Limb (tissue), 2 donors: ENCODE data around the gene SYT7.
"Not testable (repeated sequence)": the region's sequence is repeated elsewhere in the genome, so short reads cannot be mapped to it uniquely, and the experiment has no call there.

ENCODE experiments used
- DNase-seq, 2 donors: peaks; one replicate each; pipeline ENCODE4 v3.0.0-alpha.2; 2016; ENCODE audit errors: extremely low spot score in 2 of 2

Gene SYT7

DNA sequence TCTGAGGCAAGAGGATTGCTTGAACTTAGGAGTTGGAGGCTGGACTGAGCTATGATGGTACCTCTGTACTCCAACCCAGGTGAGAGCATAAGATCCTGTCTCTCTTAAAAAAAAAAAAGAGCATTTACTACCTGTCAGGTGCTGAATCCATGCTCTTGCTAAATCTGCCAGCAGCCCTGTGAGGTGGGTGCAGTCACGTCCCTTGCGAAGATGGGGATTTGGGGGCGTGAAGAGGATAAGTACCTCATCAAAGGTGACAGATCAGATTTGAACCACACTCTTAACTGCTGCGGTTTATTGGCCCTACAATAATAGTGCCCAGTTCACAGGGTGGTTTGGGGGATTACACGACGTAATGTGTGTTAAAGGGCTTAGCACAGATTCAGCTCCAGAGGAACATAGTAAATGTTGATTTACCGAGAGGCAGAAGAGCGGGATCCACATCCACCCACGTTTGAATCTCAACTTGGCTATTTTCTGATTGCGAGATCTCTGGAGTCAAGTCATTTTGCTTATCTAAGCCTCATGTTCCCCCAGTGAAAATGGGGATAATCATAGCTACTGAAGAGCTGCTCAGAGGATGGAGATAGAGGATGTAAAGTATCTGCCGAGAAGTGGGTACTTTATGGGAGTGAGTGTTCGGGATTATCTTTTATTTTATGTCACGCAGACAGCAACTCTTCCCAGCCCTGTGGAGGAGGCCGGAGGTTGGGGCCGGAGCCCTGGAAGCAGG, 100.4 kb downstream of the SYT7 start:
- DNase-seq = no peak

- not testable (repeated sequence) for DNase-seq
Observed at GRCh38 chr11:61479360-61480058, 101.4 kb downstream of the SYT7 start.

DNA sequence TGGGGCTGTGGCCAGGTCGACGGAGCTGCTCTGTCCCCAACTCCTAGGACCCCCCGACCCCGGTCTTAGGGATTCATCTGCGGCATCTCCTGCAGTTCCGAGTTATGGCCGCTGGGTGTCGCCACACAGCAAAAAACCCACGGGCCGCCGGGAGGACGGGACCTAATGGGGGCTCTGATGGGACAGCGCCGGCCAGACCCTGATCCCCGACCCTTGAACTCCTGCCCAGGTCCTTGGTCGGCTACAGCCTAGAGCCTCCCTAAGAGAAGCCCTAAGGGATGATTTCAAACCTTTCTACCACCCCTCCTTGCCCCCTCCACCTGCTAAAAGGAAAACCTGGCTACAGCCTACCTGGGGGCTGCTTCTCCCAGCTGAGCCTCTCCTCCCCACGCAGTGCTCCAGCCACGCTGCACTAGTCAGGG, 103.1 kb downstream of the SYT7 start:
- DNase-seq = peak; percentile 27 to 79

- no peak for DNase-seq
Observed at GRCh38 chr11:61477126-61477525, 103.8 kb downstream of the SYT7 start.

GRCh38 chr11:61476371-61476770, 104.5 kb downstream of the SYT7 start:
- no peak for DNase-seq

- DNase-seq = no peak
Observed at GRCh38 chr11:61475433-61475832, 105.4 kb downstream of the SYT7 start.

DNA sequence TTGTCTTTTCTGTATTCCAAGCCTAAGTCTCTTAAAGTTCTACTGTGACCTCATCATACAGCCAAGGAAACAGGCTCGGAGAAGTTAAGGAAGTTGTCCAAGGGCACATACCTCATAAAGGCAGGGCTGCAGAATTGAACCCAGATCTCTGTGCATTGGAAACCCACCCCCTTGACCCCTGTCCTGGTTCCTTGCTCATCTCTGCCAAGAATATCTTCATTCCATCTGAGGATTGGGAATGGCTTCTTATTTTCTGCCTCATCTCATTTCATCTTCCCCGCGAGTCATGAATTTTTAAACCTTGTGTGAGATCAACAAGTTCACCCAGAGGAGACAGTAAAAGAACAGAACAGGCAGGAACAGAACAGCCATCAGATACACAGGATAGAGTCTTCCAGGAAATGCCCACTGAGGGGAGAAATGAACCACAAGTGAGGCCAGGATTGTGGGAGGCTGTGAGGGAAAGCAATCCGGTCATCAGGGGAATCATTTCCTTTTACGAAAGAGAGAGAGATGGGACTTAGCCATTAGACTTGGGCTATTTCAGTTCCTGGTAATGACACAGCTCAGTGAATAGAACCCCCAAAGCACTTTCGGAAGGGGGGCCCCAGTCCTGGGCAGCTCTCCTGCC, 106.7 kb downstream of the SYT7 start:
- no peak for DNase-seq

GRCh38 chr11:61473370-61474012, 107.4 kb downstream of the SYT7 start:
- DNase-seq = no peak

GRCh38 chr11:61472868-61473267, 108.0 kb downstream of the SYT7 start:
- no peak for DNase-seq

DNA sequence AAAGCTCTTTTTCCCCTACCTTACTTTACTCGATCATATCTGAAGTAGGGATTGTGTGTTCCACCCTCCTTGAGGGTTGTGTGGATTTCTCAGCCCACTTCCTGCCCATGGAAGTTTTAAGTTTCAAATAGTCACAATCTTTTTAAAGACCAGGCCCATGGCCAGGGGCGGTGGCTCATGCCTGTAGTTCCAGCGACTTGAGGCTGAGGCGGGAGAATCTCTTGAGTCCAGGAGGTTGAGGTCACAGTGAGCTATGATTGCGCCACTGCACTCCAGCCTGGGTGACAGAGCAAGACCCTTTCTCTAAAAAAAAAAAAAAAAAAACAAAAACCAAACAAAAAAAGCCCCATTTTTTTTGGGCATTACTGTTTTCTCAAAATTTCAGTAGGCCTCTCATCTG, 108.6 kb downstream of the SYT7 start:
- DNase-seq = no peak

DNA sequence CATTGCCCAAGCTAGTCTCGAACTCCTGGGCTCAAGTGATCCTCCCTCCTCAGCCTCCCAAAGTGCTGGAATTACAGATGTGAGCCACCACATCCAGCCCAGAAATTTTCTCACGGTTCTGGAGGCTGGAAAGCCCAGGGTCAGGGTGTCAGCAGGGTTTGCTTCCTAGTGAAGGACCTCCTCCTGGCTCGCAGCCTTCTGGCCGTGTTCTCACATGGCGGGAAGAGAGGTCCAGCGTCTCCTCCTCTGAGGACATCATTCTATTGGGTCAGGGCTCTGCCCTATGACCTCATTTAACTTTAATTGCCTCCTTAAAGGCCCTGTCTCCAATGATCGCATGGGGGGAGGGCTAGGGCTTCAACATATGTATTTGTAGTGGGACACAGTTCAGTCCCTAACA, 112.9 kb downstream of the SYT7 start:
- no peak for DNase-seq

- not testable (repeated sequence) for DNase-seq
Observed at GRCh38 chr11:61467602-61468001, 113.3 kb downstream of the SYT7 start.
